Stimulated activated CD8-positive, alpha-beta memory T cell treated with anti-CD3 and anti-CD28 coated beads, Interleukin-7, amount 100 ng/mL, for 1 hour (primary cell): ENCODE measurements around the gene KIF18B.
A peak's percentile ranks its signal among the peaks of the same experiment; 100 is the strongest.
"Not testable (repeated sequence)": the region's sequence is repeated elsewhere in the genome, so short reads cannot be mapped to it uniquely, and the experiment has no call there.

Experiments used
- DNase-seq, 2 donors: peaks; one replicate each; pipeline ENCODE4 v3.0.0-alpha.2; 2020; ENCODE audit warnings: low read depth in 2 of 2

Gene KIF18B

GRCh38 chr17:44969144-44969780 is 21.7 kb upstream of the KIF18B start:
- DNase-seq: no peak

- peak; percentile 69 to 78 for DNase-seq
These were observed 20.9 kb upstream of the KIF18B start, which contains the start of gene C1QL1 for GRCh38 chr17:44968225-44969143. Gene C1QL1, minus strand, starts transcription at chr17:44968303. Its CDS starts 255 bp downstream, at chr17:44968048.

GRCh38 chr17:44967907-44968224 is 20.3 kb upstream of the KIF18B start:
- DNase-seq: no peak

GRCh38 chr17:44967026-44967906 is 19.7 kb upstream of the KIF18B start:
- DNase-seq: no peak

GRCh38 chr17:44966348-44967025 is 18.9 kb upstream of the KIF18B start:
- no peak for DNase-seq

- DNase-seq: no peak
These were observed 18.1 kb upstream of the KIF18B start for GRCh38 chr17:44965481-44966234.

GRCh38 chr17:44961921-44962350 is 14.4 kb upstream of the KIF18B start:
- no peak for DNase-seq

- no peak for DNase-seq
These were observed 13.1 kb upstream of the KIF18B start for GRCh38 chr17:44960691-44961090.

GRCh38 chr17:44959821-44960531 is 12.4 kb upstream of the KIF18B start:
- DNase-seq: no peak

- DNase-seq: no peak
These were observed 9.7 kb upstream of the KIF18B start for GRCh38 chr17:44956998-44957981.

- no peak for DNase-seq
These were observed 8.3 kb upstream of the KIF18B start for GRCh38 chr17:44955674-44956425.

- DNase-seq: no peak
These were observed 5.4 kb upstream of the KIF18B start for GRCh38 chr17:44952946-44953475.

GRCh38 chr17:44948315-44948795 is 782 bp upstream of the KIF18B start:
- DNase-seq: no peak

GRCh38 chr17:44945652-44946051 is 1.9 kb downstream of the KIF18B start:
- DNase-seq: not testable (repeated sequence)

GRCh38 chr17:44942456-44942855 is 5.1 kb downstream of the KIF18B start:
- no peak for DNase-seq

GRCh38 chr17:44941712-44942331 is 5.8 kb downstream of the KIF18B start:
- DNase-seq: no peak

- DNase-seq: no peak
These were observed 6.8 kb downstream of the KIF18B start for GRCh38 chr17:44940768-44941167.
